B cell (primary cell): Measurements from ENCODE around the gene PAGE5. TPM values are rescaled to one million over a fixed set of nuclear protein-coding genes. Genes with fewer than 3 reads are reported as not detected.

ENCODE experiments used
- ATAC-seq: fragments of 200-7000 bp; cut with Tn5 transposase; one replicate; pipeline ENCODE4 v1.10.0; 2021; ENCODE audit warnings: low read depth, mild to moderate bottlenecking, moderate number of reproducible peaks, moderate library complexity
- CTCF ChIA-PET: fragments of 350-600 bp; sonication (Branson Sonifier 250); formaldehyde crosslinking; loops from one replicate; lab custom pipeline; 2021; ENCODE audit warnings: antibody characterized with exemption, inconsistent platforms; lab: Charles Lee
- POLR2A ChIA-PET: fragments of 350-600 bp; sonication (Branson Sonifier 250); formaldehyde crosslinking; loops from one replicate; lab custom pipeline; 2021; ENCODE audit warnings: antibody characterized with exemption; lab: Charles Lee
- DNase-seq: peaks from one replicate; pipeline ENCODE4 v3.0.0; 2013
- H2AFZ ChIP-seq: 2 replicates; pipeline ENCODE4 v1.6.1; 2012; ENCODE audit warnings: mild to moderate bottlenecking, low read depth, low read length; ENCODE audit not compliant: insufficient read depth, poor library complexity, severe bottlenecking
- H3K27ac ChIP-seq, 2 donors: 1 replicate in 1 of 2; 2 replicates in 1 of 2; pipeline ENCODE4 v1.5.1; 2012 to 2013; ENCODE audit warnings: low read length in 2 of 2, mild to moderate bottlenecking in 2 of 2, moderate library complexity in 1 of 2
- H3K27me3 ChIP-seq, 4 experiments: fragments of 200-600 bp in 1 of 4; sonication (generic) in 1 of 4; replicated peaks in 1 of 4; 1 replicate in 2 of 4; 2 replicates in 2 of 4; pipeline versions ENCODE4 v1.6.1 to v1.7.0; 2013 to 2016; ENCODE audit warnings: low read length in 3 of 4, mild to moderate bottlenecking in 2 of 4, mixed read lengths in 1 of 4, moderate library complexity in 1 of 4; ENCODE audit not compliant: insufficient read depth in 4 of 4, control insufficient read depth in 3 of 4; ENCODE audit errors: control extremely low read depth in 1 of 4
- H3K36me3 ChIP-seq, 2 experiments: replicated peaks in 1 of 2; 1 replicate in 1 of 2; 2 replicates in 1 of 2; pipeline versions ENCODE4 v1.6.1 to v1.7.1; 2013; ENCODE audit warnings: low read length in 1 of 2; ENCODE audit not compliant: insufficient read depth in 2 of 2, control insufficient read depth in 1 of 2; ENCODE audit errors: control extremely low read depth in 1 of 2, extremely low read depth in 1 of 2
- H3K4me1 ChIP-seq, 2 donors: fragments of 200-600 bp in 1 of 2; sonication (generic) in 1 of 2; 1 replicate in 1 of 2; 2 replicates in 1 of 2; pipeline versions ENCODE4 v1.5.1 to v1.6.1; 2013 to 2017; ENCODE audit warnings: low read length in 2 of 2; ENCODE audit not compliant: control insufficient read depth in 2 of 2, insufficient read depth in 2 of 2
- H3K4me2 ChIP-seq: replicated peaks from 2 replicates; pipeline ENCODE3; 2012; ENCODE audit warnings: mild to moderate bottlenecking, low read depth, low read length; ENCODE audit not compliant: poor library complexity, severe bottlenecking
- H3K4me3 ChIP-seq, 5 experiments: fragments of 200-600 bp in 1 of 5; sonication (generic) in 1 of 5; 1 replicate in 3 of 5; 2 replicates in 2 of 5; pipeline versions ENCODE4 v1.5.1 to v1.7.0; 2011 to 2016; ENCODE audit warnings: low read length in 4 of 5, mild to moderate bottlenecking in 4 of 5, low read depth in 2 of 5, control low read depth in 1 of 5, moderate library complexity in 1 of 5; ENCODE audit not compliant: insufficient read depth in 1 of 5; ENCODE audit errors: control extremely low read depth in 1 of 5, extremely low read depth in 1 of 5
- H3K79me2 ChIP-seq: fragments of 200-600 bp; sonication (generic); one replicate; pipeline ENCODE4 v1.6.0; 2016; ENCODE audit warnings: low read length; ENCODE audit not compliant: control insufficient read depth, insufficient read depth
- H3K9ac ChIP-seq: fragments of 200-600 bp; sonication (generic); 2 replicates; pipeline ENCODE4 v1.6.1; 2017; ENCODE audit warnings: mild to moderate bottlenecking, low read length, moderate library complexity
- H3K9me3 ChIP-seq, 3 donors: one replicate each; pipeline versions ENCODE4 v1.6.1 to v1.7.1; 2013; ENCODE audit warnings: low read length in 2 of 3; ENCODE audit not compliant: control insufficient read depth in 2 of 3, insufficient read depth in 1 of 3; ENCODE audit errors: control extremely low read depth in 1 of 3
- H4K20me1 ChIP-seq: 2 replicates; pipeline ENCODE4 v1.6.0; 2012; ENCODE audit warnings: mild to moderate bottlenecking, low read length; ENCODE audit not compliant: insufficient read depth, control insufficient read depth, poor library complexity, severe bottlenecking
- H3K27ac Mint-ChIP-seq: one replicate; pipeline ENCODE4 v1.8.0; 2021; ENCODE audit warnings: mixed read lengths
- H3K27me3 Mint-ChIP-seq: one replicate; pipeline ENCODE4 v1.8.0; 2021; ENCODE audit warnings: mixed read lengths
- H3K4me1 Mint-ChIP-seq: one replicate; pipeline ENCODE4 v1.8.0; 2021; ENCODE audit warnings: mixed read lengths
- H3K4me3 Mint-ChIP-seq: one replicate; pipeline ENCODE4 v1.8.0; 2021; ENCODE audit warnings: mixed read lengths
- H3K9me3 Mint-ChIP-seq: one replicate; pipeline ENCODE4 v1.8.0; 2022; ENCODE audit warnings: mixed read lengths; ENCODE audit not compliant: insufficient read depth
- EZH2 ChIP-seq: IDR thresholded peaks from 2 replicates; pipeline ENCODE4 v1.6.1; 2012; ENCODE audit warnings: borderline replicate concordance, low read depth, mild to moderate bottlenecking, moderate library complexity, low read length; ENCODE audit not compliant: insufficient read depth, poor library complexity, severe bottlenecking
- WGBS: methylation state at CpG from one replicate; pipeline ENCODE4 v1.1.5; 2013; ENCODE audit warnings: missing lambda C conversion rate; ENCODE audit not compliant: insufficient coverage; 5-methylcytosine and 5-hydroxymethylcytosine counted together
- intact Hi-C: fragments of 100-400 bp; cut with micrococcal nuclease; formaldehyde crosslinking; loops from one replicate; pipeline ENCODE4 v1.10.0; 2022
- polyA plus RNA-seq: library from polyadenylated mRNA; depleted of rRNA; stranded (reverse); fragments of >200 nt; gene quantifications from 2 replicates; pipeline ENCODE4 v1.2.3, GENCODE V29; 2012
- total RNA-seq, 2 donors: library from RNA; stranded (reverse); fragments of 120-200 nt in 1 of 2; gene quantifications; 1 replicate in 1 of 2; 2 replicates in 1 of 2; pipeline versions ENCODE4 v1.2.3 to v1.2.4, GENCODE V29; 2013 to 2022
- TF ChIP-seq, protein P1 (sequence below): fragments of 200-600 bp; IDR thresholded peaks from one replicate; pipeline ENCODE4 v1.8.0; 2022; ENCODE audit warnings: antibody characterized with exemption, mild to moderate bottlenecking

The PAGE5 gene
- total and polyA plus RNA-seq, 2 donors (not counting 1 experiment from before 2014, with no cell fraction given): not detected

DNA sequence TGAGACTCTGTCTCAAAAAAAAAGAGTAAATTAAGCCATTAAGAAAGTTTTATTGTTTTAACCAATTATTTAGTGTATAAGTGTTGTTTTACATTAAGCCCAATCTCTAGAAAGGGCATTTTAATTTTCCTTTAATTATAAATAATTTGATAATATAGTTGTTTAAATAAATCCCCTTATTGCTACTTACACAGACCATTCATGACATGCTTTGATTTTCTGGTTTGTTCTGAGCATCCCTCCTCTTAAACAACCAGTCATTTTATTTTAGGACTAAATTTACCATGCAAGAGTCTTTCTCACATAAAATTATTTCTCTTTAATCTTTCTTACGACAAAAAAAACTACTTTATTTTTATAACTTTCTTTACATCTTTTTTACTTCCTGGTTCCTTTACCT lies 23.5 kb upstream of the PAGE5 start:
- Histone ChIP-seq H3K36me3 (no peaks in the 10 kb centered on the region), H3K27ac (no peak overlapping the region), H3K79me2 (no peaks in the 10 kb centered on the region), H3K9ac (no peak overlapping the region), H3K4me1 (no peaks in the 10 kb centered on the region), H3K27me3 (no peaks in the 10 kb centered on the region), H3K4me2 (no peak overlapping the region), H3K9me3 (peaks cover 0 to 4% (median 0%) of the 10 kb centered on the region in 3 donors), H4K20me1 (no peaks in the 10 kb centered on the region), H3K4me3 (no peak overlapping the region), H2AFZ (no peak overlapping the region)
- Mint-ChIP-seq H3K9me3 (no peaks in the 10 kb centered on the region), H3K27ac (no peak overlapping the region), H3K27me3 (peaks cover 2% of the 10 kb centered on the region), H3K4me3 (no peak overlapping the region), H3K4me1 (no peaks in the 10 kb centered on the region)
- ChIA-PET POLR2A (no interaction called here), CTCF (no interaction called here)
- TF ChIP-seq EZH2: no peak
- TF ChIP-seq, protein P1, sequence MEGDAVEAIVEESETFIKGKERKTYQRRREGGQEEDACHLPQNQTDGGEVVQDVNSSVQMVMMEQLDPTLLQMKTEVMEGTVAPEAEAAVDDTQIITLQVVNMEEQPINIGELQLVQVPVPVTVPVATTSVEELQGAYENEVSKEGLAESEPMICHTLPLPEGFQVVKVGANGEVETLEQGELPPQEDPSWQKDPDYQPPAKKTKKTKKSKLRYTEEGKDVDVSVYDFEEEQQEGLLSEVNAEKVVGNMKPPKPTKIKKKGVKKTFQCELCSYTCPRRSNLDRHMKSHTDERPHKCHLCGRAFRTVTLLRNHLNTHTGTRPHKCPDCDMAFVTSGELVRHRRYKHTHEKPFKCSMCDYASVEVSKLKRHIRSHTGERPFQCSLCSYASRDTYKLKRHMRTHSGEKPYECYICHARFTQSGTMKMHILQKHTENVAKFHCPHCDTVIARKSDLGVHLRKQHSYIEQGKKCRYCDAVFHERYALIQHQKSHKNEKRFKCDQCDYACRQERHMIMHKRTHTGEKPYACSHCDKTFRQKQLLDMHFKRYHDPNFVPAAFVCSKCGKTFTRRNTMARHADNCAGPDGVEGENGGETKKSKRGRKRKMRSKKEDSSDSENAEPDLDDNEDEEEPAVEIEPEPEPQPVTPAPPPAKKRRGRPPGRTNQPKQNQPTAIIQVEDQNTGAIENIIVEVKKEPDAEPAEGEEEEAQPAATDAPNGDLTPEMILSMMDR: no peak
- DNase-seq (no peak), ATAC-seq (no peak)
- intact Hi-C loops: no loop called here
- WGBS: no CpG with 5 or more reads among the region's 1 CpG

DNA sequence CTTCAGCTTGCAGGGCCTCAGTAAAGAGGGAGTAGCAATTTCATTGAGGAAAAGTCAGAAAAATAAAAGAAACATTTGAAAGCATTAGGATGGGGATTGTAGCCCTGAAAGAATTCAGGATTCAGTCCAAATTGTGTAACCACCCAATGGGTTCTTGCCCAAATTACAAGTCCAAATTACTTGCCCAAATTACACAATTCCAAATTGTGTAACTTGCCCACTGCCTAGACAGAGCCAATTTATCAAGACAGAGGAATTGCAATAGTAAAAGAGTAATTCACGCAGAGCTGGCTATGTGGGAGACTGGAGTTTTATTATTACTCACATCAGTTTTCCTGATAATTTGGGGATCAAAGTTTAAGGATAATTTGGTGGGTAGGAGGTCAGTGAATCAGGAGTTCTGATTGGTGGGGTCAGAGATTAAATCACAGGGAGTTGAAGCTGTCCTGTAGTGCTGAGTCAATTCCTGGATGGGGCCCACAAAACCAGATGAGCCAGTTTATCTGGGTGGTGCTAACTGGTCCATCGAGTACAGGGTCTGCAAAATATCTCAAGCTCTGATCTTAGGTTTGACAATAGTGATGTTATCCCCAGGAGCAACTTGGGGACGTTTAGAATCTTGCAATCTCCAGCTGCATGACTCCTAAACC lies 18.1 kb upstream of the PAGE5 start:
- no peaks in the 10 kb centered on the region for H3K79me2 ChIP-seq
- no CpG with 5 or more reads among the region's 3 CpGs for WGBS
- H3K9ac ChIP-seq: no peak overlapping the region
- CTCF ChIA-PET: no interaction called here
- ATAC-seq (no peak), DNase-seq (no peak)
- TF ChIP-seq EZH2: no peak
- TF ChIP-seq, protein P1: no peak
- no peaks in the 10 kb centered on the region for H3K36me3 ChIP-seq
- H3K27me3 Mint-ChIP-seq: peaks cover 3% of the 10 kb centered on the region
- no peak overlapping the region for H3K4me2 ChIP-seq
- POLR2A ChIA-PET: no interaction called here
- no peaks in the 10 kb centered on the region for H3K9me3 Mint-ChIP-seq
- no peaks in the 10 kb centered on the region for H3K4me1 ChIP-seq
- H3K4me3 ChIP-seq: no peak overlapping the region
- no peaks in the 10 kb centered on the region for H3K4me1 Mint-ChIP-seq
- no peak overlapping the region for H2AFZ ChIP-seq
- intact Hi-C loops: no loop called here
- no peak overlapping the region for H3K4me3 Mint-ChIP-seq
- no peaks in the 10 kb centered on the region for H4K20me1 ChIP-seq
- H3K27me3 ChIP-seq: no peaks in the 10 kb centered on the region
- H3K27ac Mint-ChIP-seq: no peak overlapping the region
- H3K9me3 ChIP-seq: no peaks in the 10 kb centered on the region
- H3K27ac ChIP-seq: no peak overlapping the region
